HG02642 (cell line): ENCODE results near the gene MRPS17.
A peak's percentile ranks its signal among the peaks of the same experiment; 100 is the strongest.
"Not testable (repeated sequence)": the region's sequence is repeated elsewhere in the genome, so short reads cannot be mapped to it uniquely, and the experiment has no call there.

ENCODE experiments used
- ATAC-seq: cut with Tn5 transposase; IDR thresholded peaks from one replicate; pipeline ENCODE4 v1.9.1; 2021; ENCODE audit warnings: mild to moderate bottlenecking; ENCODE audit not compliant: unreplicated experiment, poor library complexity

The MRPS17 gene

DNA sequence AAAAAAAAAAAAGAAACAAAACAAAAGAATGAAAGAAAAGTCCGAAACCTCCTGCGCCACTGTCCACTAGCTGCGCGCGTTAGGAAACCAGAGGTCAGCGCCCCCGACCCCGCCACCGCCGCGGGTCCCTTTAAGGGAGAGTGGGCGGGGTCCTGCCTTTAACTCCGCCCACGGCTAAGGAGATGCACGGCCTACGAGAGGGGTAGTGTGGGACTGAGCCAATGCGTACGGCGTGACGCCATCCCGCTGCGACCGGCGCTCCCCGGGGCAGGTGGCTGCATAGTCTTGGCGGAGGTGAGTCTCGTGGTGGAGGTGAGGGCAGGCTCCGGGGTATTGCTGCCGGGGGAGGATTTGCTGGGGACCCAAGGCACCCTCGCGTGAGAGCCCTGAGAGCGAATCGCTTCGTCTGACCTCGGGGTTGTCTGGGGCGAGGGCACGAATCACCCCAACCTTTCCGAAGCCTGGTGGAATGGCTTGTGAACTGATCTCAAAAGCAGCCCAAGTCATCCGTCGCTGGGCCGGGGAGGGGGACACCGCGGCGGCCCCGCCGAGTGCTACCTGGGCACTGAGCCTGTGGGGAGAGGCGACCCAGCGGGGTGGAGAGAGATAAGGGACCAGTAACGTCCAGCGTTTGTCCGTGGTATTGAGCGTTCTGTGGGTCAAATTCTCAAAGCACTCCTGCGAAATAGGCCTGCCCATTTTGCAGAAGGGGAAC lies at the start of gene MRPS17:
TSS of gene MRPS17 (plus strand) at position 241 of the 715 bp plus-strand sequence. CDS start 1,319 bp downstream, outside the sequence.
- ATAC-seq: peak; percentile 100

DNA sequence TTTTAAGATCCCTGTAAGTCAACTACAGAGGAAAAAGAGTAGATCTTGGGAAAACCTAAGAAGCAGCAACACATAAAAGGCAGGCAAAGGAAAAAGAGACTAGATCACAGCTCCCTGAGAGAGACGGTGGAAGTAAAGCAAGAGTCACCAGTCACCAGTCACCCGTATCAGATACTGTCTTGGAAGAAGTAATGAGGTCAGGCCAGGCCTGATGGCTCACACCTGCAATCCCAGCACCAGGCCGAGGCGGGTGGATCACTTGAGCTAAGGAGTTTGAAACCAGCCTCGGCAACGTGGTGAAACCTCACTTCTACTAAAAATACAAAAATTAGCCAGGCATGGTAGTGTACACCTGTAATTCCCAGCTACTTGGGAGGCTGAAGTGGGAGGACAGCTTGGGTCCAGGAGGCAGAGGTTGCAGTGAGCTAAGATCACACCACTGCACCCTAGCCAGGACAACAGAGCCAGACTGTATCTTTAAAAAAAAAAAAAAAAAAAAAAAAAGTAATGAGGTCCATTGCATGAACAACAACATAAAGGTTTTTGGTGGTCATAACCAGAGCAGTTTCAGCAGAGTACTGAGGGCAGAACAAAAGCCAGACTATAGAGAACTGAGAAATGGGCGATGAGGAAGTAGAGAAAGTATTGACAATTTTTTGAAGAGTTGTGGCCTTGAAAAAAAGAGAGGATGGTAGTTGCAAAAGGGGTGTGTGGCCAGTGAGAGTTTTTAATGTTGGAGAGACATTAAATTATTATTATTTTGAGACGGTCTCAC lies 47.5 kb upstream of the MRPS17 start:
- peak; percentile 92 for ATAC-seq

DNA sequence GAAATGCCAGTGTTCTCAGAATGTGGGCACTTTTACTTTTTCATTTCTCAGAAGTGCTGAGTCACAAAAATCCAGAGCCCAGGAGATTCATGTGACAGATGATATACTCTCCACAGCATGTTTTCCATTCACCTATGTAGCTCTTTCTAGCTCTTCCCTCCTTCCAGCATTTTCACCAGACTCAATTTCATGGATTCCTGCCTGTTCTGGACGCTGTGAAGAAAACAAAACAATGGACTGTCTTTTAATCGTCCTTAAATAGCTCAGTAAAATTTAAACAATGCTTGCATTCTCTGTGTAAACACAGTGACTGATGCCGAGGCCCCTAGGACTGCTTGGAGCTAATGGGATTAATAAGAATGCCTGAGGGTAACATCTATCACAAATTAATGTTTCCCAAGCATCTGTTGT lies 38.9 kb upstream of the MRPS17 start:
- no peak for ATAC-seq

DNA sequence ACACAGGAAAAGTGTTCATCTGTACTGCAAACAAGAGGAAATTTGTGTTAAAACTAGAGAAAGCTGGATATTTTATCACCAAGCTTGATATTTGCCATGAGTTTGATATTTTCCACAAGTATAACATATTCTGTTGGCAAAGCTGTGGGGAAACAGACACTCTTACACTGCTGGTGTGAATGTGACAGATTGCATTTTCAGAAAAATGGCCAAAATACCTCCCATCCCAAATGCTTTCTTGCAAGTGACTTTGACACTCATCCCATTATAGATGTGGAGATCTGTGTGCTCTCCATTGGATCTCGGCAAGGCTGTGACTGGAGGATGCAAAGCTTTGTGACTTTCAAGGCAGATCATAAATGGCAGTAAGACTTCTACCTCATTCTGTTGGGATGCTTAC lies 33.9 kb upstream of the MRPS17 start:
- ATAC-seq: no peak

DNA sequence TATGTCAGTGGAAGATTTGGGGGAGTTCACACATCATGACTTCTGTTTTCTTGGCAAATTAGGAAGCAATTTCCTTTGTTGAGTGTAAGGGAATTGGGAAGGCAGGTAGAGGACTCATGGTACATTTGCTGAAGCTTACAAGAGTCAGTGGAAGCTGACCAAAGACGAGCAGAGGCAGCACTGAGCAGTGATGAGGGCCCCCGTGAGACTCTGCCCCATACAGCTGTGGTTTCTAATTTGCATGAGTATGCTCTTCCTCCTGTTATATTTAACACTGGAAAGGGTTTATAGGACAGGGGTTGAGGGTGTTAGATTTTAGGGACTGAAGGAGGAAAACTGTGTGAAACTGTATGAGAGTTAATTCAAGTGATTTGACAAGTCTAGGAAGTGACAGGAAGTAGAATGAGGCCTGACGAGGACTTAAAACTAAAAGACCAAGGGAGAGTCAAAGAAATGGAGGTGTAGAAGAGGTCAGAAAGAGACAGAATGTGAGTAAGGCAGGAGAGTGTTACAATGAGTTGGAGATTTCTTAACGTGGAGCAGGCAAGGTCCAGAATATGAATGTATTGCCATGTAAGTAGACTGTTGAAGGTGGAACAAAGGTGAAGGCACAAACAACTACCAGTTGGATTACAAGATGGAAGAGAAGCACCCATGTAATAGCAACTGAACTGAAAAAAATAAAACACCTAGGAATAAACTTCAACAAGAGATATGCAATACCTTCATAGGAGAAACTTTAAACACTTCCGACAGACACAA lies 23.5 kb upstream of the MRPS17 start:
- no peak for ATAC-seq

DNA sequence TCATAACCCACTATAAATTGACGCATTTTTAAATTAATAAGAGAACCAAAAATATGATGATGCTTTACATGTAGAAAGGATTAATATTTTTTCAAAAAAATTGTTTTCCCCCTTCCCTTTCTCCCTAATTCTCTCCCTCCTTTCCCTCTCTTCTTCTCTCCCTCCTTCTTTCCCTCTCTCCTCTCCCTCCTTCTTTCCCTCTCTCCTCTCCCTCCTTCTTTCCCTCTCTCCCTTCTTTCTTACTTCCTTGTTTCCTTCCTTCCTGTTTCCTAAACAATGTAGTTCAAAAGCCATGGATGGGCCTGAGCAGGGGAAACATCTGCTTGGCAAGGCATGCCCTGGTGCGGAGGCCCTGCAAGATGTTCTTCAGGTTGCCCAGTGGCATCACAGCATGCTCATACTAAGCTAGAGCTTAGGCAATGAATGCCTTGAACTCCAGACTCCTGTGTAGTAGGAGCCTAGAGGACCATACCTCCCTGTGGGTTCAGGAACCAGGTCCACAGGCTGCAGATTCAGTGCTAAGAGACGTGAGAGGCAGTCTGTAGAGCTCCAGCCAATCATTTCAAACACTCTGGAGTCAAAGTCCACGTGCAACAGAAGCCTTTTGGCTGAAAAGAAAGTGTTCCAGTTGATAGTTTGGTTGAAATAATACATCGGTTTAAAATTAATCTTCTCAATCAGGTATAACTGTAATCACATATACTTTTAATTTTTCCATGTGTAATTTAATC lies 20.1 kb upstream of the MRPS17 start:
- no peak for ATAC-seq

DNA sequence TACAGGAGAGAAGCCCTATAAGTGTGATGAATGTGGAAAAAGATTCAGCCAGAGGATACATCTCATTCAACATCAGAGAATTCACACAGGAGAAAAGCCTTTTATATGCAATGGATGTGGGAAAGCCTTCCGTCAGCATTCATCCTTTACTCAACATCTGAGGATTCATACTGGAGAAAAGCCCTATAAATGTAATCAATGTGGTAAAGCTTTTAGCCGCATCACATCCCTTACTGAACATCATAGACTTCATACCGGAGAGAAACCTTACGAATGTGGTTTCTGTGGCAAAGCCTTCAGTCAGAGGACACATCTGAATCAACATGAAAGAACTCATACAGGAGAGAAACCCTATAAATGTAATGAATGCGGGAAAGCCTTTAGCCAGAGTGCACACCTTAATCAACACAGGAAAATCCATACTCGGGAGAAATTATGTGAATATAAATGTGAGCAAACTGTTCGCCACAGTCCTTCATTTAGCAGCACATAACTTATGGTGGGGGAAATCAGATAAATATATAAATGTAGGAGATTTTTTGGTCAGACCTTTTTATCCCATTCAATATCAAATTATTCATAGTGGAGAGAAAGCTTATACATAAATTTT lies 12.1 kb upstream of the MRPS17 start:
- no peak for ATAC-seq

DNA sequence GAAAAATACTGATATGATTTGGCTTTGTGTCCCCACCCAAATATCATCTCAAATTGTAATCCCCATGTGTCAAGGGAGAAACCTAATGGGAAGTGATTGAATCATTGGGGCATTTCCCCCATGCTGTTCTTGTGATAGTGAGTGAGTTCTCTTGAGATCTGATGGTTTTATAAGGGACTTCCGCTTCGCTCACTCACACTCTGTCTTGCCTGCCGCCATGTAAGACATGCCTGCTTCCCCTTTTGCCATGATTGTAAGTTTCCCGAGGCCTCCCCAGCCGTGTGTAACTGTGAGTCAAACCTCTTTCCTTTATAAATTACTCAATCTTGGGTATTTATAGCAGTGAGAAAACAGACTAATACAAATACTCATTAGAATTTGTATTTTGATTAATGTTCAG lies 5.1 kb upstream of the MRPS17 start:
- no peak for ATAC-seq

DNA sequence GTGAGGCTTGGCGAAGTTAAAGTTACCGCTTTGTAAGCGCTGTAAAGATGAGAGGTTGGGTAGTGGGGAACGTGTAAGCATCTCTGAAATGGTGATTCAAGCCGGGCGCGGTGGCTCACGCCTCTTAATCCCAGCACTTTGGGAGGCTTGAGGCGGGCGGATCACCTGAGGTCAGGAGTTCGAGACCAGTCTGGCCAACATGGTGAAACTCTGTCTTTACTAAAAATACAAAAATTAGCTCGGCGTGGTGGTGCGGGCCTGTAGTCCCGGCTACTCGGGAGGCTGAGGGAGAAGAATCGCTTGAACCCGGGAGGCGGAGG lies 635 bp downstream of the MRPS17 start:
- not testable (repeated sequence) for ATAC-seq

DNA sequence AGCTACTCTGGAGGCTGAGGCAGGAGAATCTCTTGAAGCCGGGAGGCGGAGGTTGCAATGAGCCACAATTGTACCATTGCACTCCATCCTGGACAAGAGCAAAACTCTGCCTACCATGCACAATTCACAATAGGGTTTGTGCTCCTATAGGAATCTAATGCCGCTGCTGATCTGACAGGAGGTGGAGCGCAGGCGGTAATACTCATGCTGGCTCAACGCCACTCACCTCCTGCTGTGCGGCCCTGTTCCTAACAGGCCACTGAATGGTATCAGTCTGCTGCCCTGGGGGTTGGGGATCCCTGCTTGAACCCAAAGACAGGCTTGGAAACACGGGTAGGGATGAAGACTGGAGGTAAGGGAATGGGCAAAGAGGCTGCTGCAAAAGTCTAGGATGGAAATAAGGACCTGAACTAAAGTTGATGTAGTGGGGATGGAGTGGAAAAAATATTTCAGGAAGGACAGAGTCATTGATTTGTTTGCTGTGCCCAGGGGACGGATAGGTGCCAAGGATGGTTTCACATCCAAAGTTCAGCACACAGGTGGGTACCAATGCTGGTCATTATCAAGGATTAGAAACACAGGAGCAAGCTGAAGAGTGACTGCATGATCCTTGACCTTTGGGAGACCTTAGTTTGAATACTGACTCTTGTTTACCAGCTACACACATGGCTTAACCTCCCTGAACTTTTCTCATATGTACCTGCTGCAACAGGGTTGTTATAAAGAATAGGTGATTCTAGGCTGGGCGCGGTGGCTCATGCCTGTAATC lies 2.2 kb downstream of the MRPS17 start:
- no peak for ATAC-seq

DNA sequence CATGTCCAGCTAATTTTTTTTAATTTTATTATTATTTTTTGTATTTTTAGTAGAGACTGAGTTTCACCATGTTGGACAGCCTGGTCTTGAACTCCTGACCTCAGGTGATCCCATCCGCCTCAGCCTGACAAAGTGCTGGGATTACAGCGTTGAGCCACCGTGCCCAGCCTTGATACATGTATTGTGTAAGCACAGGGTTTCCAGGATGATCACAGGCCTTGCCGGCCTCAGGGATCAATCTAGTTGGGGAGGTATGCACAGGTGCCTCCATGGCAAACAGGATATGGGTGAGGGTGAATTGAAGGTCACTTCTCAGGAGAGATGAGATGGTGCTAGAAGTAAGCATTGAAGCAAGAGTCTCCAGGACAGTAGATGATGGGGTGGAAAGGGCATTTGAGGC lies 5.5 kb downstream of the MRPS17 start:
- ATAC-seq: no peak

DNA sequence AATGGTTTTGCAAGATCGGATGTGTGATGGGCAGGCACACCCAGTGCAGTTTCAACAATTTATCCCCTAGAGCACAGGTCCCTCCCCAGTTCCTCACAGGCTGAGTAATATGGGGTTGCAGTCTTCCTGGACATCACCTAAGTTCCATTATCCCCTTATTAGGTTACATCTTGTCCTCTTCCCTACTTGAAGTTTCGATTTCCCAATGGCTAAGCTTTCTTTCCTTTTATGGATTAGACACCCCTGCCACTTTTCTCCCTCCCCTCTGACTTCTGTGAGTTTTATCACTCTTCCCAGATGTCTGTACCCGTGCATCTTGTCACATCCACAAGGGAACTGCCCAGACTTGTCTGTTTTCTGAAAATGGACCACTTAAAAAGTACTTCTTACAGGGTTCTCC lies 10.3 kb downstream of the MRPS17 start:
- ATAC-seq: no peak

DNA sequence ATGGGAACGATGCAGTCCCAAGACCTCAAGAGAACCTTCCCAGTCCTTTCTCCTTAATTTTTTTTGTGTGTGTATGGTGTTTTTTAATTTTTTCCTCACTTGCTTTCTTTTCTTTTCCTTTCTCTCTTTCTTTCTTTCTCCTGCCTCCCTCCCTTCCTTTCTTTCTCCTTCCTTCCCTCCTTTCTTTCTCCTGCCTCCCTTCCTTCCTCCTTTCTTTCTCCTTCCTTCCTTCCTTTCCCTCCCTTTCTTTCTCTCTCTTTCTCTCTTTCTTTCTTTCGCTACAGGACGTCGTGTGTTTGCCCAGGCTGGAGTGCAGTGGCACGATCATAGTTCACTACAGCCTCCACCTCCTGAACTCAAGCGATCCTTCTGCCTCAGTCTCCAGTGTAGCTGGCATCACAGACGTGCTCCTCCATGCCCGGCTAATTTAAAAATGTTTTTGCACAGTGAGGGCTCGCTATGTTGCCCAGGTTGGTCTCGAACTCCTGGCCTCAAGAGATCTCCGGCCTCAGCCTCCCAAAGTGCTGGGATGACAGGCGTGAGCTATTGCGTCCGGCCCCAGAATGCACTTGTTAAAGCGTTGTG lies 12.0 kb downstream of the MRPS17 start:
- no peak for ATAC-seq

DNA sequence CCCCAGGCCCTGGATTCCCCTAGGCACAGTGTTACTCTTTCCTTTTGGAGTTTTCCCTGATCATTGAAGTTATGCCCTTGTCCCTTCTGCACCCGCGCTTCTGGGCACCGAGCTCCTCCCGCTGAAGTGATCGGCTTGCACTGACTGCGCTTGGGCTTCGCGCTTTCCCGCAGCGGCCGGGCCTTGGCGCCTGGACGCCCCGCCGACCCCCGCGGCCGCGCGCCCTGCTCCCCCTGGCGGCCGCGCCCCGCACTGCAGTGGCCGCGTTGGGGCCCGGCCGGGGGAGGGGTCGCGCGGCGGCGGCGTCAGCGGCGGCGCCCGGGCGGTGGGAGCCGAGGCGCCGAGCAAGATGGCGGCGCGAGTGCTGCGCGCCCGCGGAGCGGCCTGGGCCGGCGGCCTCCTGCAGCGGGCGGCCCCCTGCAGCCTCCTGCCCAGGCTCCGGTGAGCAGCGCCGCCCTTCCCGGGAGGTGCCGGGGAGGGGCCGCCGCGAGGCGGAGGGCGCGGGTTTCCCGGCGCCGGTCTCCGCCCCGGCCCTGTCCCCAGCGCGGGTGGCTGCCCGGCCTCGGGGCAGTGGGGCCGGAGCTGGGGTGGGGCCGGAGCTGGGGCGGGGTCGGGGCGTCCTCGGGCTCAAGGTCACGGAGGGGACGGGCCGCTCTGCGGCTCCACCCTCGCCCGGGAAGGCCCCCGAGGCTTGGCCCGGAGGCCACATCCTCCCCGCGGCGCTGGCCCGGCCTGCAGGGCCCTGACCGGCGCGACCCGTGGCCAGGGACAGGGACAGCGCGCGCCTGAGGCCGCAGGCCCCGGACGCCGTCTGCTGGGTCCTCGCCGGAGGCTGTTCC lies 12.8 kb downstream of the MRPS17 start, which contains the start of gene NIPSNAP2:
TSS of gene NIPSNAP2 (plus strand) at position 325 of the 839 bp plus-strand sequence. CDS start at position 350, 25 bp downstream.
- ATAC-seq: peak; percentile 87

DNA sequence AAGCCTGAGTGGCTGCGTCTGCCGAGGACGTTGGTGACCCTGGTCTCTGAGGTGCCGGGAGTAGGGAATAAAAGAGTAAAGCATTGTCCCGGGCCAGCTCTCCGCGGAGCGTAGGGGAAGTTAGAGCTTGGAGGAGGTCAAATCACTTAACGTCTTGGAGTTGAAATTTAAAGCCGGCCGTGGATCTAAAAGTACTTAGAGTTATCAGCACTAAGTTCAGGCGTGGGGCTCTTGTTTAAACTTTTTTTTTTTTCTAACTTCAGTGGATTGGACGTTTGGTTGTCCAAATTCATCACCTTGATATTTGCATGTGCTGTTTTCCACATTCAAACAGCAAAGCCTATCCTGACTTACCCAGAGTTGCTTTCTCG lies 13.4 kb downstream of the MRPS17 start:
- ATAC-seq: no peak

DNA sequence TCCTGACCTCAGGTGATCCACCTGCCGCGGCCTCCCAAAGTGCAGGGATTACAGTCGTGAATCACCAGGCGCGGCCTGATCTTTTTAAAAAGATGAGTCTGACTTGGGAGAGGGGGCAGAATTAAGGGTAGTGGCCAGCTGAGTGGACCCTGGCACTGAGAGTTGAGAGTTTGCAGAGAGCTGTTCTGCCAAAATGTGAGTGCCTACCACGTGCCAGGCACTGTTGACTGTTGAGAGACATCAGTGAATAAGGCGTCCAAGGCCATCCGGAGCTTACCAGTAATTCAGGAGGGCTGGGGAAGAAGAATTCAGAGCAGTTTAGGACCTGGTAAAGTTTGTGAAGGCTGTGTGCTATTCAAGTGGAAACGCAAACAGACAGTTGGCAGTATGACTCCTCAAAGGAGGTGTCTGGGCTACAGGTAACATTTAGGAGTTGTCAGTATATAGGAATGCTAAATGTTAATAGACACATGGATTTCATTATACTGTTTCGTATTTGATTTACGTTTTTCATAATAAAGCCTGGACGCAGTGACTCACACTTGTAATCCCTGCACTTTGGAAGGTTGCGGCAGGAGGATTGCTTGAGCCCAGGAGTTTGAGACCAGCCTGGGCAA lies 14.2 kb downstream of the MRPS17 start:
- ATAC-seq: no peak

DNA sequence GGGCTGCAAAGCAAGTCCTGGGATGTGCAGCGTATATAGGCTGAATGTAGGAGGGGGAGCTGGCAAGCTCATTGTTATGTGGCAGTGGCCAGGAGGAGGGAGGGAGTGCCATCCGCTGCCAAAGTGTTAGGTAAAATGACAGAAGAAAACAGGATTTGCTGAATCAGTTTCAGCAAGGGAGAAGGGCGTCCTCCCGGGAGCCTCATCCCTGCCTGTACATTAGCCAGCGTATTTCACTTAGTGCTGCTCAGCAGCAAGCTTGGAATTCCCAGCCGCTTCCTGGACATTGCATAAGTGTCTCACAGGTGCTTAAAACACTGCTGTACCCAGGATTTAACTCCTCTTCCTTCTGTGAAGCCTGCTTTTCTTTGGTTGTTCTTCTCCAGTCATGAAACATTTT lies 15.2 kb downstream of the MRPS17 start:
- ATAC-seq: no peak

DNA sequence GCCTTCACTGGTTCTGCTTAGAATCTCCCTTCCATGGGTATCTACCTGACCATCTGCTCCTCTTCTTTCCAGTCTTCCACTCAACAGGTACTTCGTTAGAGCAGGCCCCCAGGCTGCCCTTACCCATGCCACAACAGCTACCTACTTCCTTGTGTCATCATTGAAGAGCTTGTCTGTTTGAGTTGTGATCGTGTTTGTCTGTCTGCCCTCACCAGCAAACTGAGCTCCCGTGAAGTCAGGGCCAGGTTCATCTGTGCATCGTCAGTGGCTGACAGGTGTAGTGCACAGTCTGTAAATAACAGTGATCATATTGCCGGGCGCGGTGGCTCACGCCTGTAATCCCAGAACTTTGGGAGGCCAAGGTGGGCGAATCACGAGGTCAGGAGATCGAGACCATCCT lies 17.7 kb downstream of the MRPS17 start:
- no peak for ATAC-seq
